PC-9 (cell line): ENCODE data around the gene C19orf25. TPM values are rescaled to one million over a fixed set of nuclear protein-coding genes. Genes with fewer than 3 reads are reported as not detected.

Experiments
- BruUV-seq: library from RNA; stranded (reverse); fragments of 400-500 nt; replicated peaks from 2 replicates; lab custom pipeline; 2021; lab: Mats Ljungman, UMichigan
- CTCF ChIA-PET: fragments of 300-600 bp; sonication (Branson Sonifier 250); formaldehyde crosslinking; loops from one replicate; lab custom pipeline; 2022; ENCODE audit warnings: antibody characterized with exemption; lab: Charles Lee
- POLR2A ChIA-PET: fragments of 300-600 bp; sonication (Branson Sonifier 250); formaldehyde crosslinking; loops from one replicate; lab custom pipeline; 2022; ENCODE audit warnings: antibody characterized with exemption; ENCODE audit not compliant: unreplicated experiment; lab: Charles Lee
- DNase-seq, 2 experiments: peaks; one replicate each; pipeline versions ENCODE4 v3.0.0 to v3.0.0-alpha.2; 2015 to 2022; ENCODE audit warnings: mixed read lengths in 1 of 2
- H2AFZ ChIP-seq: fragments of 200-600 bp; sonication (generic); 2 replicates; pipeline ENCODE4 v1.8.1; 2017; ENCODE audit warnings: antibody characterized with exemption
- H3F3A ChIP-seq: fragments of 200-600 bp; sonication (generic); 2 replicates; pipeline ENCODE4 v1.8.1; 2017; ENCODE audit warnings: antibody characterized with exemption, mild to moderate bottlenecking, low read depth; ENCODE audit not compliant: insufficient read depth
- H3K27ac ChIP-seq: fragments of 200-600 bp; sonication (generic); 2 replicates; pipeline ENCODE4 v1.6.1; 2016; ENCODE audit warnings: mixed run types
- H3K27me3 ChIP-seq: fragments of 200-600 bp; sonication (generic); 2 replicates; pipeline ENCODE4 v1.6.1; 2016; ENCODE audit warnings: low read depth, mixed run types; ENCODE audit not compliant: insufficient read depth
- H3K36me3 ChIP-seq: fragments of 200-600 bp; sonication (generic); 2 replicates; pipeline ENCODE4 v1.6.1; 2016; ENCODE audit warnings: low read depth, mixed run types
- H3K4me1 ChIP-seq: fragments of 200-600 bp; sonication (generic); replicated peaks from 2 replicates; pipeline ENCODE4 v1.6.1; 2016; ENCODE audit warnings: mixed run types; ENCODE audit not compliant: insufficient read depth
- H3K4me2 ChIP-seq: fragments of 200-600 bp; sonication (generic); 2 replicates; pipeline ENCODE4 v1.6.1; 2017; ENCODE audit warnings: mixed run types
- H3K4me3 ChIP-seq: fragments of 200-600 bp; sonication (generic); 2 replicates; pipeline ENCODE4 v1.6.1; 2016; ENCODE audit warnings: mixed run types
- H3K79me2 ChIP-seq: fragments of 200-600 bp; sonication (generic); 2 replicates; pipeline ENCODE4 v1.6.1; 2017; ENCODE audit warnings: low read depth, mixed run types
- H3K9me2 ChIP-seq: fragments of 200-600 bp; sonication (generic); 2 replicates; pipeline ENCODE4 v1.8.1; 2017; ENCODE audit warnings: mild to moderate bottlenecking; ENCODE audit not compliant: insufficient read depth
- H3K9me3 ChIP-seq: fragments of 200-600 bp; sonication (generic); 2 replicates; pipeline ENCODE4 v1.8.1; 2016; ENCODE audit warnings: low read depth; ENCODE audit not compliant: insufficient read depth
- H4K20me1 ChIP-seq: fragments of 200-600 bp; sonication (generic); 2 replicates; pipeline ENCODE4 v1.8.1; 2017; ENCODE audit not compliant: insufficient read depth
- CTCF ChIP-seq: fragments of 200-600 bp; sonication (generic); conservative IDR thresholded peaks from 2 replicates; pipeline ENCODE4 v1.6.1; 2017; ENCODE audit warnings: mixed run types, antibody characterized with exemption, mild to moderate bottlenecking, moderate library complexity
- EZH2 ChIP-seq: fragments of 200-600 bp; sonication (generic); IDR thresholded peaks from 2 replicates; pipeline ENCODE4 v1.8.0; 2017; ENCODE audit warnings: antibody characterized with exemption, low read depth
- intact Hi-C: fragments of 100-400 bp; cut with micrococcal nuclease; formaldehyde crosslinking; loops from one replicate; pipeline ENCODE4 v1.10.0; 2022; ENCODE audit not compliant: unreplicated experiment
- total RNA-seq: library from RNA; stranded (reverse); gene quantifications from 2 replicates; pipeline ENCODE4 v1.2.3, GENCODE V29; 2021

C19orf25 gene
- total RNA-seq, 1 experiment from 2014 or later, result 28.0 TPM

- Histone ChIP-seq H3K27ac (no peak overlapping the region), H3F3A (peaks cover 3% of the 10 kb centered on the region; the same call in 1 of the 2 replicates), H3K4me3 (no peak overlapping the region), H3K9me2 (no peaks in the 10 kb centered on the region), H3K9me3 (no peaks in the 10 kb centered on the region), H3K4me2 (no peak overlapping the region), H3K79me2 (no peaks in the 10 kb centered on the region), H3K27me3 (no peaks in the 10 kb centered on the region), H2AFZ (no peak overlapping the region), H4K20me1 (no peaks in the 10 kb centered on the region; the same call in none of the 2 replicates), H3K4me1 (no peaks in the 10 kb centered on the region), H3K36me3 (no peaks in the 10 kb centered on the region)
- TF ChIP-seq CTCF (no peak), EZH2 (no peak)
- intact Hi-C loops, result no loop called here
- BruUV-seq, result no TSS peak
- ChIA-PET CTCF (no interaction called here), POLR2A (no interaction called here)
- DNase-seq, result no peak
Observed at GRCh38 chr19:1427221-1427920, 51.6 kb downstream of the C19orf25 start.

- Histone ChIP-seq H3K9me3 (no peaks in the 10 kb centered on the region), H3K4me1 (no peaks in the 10 kb centered on the region), H3K4me3 (no peak overlapping the region), H3K9me2 (no peaks in the 10 kb centered on the region), H4K20me1 (no peaks in the 10 kb centered on the region; the same call in none of the 2 replicates), H3F3A (peaks cover 4% of the 10 kb centered on the region; the same call in 1 of the 2 replicates), H3K79me2 (no peaks in the 10 kb centered on the region), H3K27ac (no peak overlapping the region), H2AFZ (no peak overlapping the region), H3K4me2 (no peak overlapping the region), H3K36me3 (no peaks in the 10 kb centered on the region), H3K27me3 (no peaks in the 10 kb centered on the region)
- CTCF ChIA-PET, result no interaction called here
- POLR2A ChIA-PET, result interaction anchor here (0.6 kb wide), 1 partner anchor 10 kb away, joined by 18 read pairs; no protein-coding TSS in a partner anchor
- intact Hi-C loops, result no loop called here
- no peak for DNase-seq
- TF ChIP-seq CTCF, result no peak
- no peak for TF ChIP-seq EZH2
- no TSS peak for BruUV-seq
Observed at GRCh38 chr19:1426736-1427135, 52.3 kb downstream of the C19orf25 start.

- Histone ChIP-seq H3K4me2 (no peak overlapping the region), H3K36me3 (no peaks in the 10 kb centered on the region), H3K4me1 (no peaks in the 10 kb centered on the region), H3K79me2 (no peaks in the 10 kb centered on the region), H4K20me1 (no peaks in the 10 kb centered on the region; the same call in none of the 2 replicates), H3K27me3 (no peaks in the 10 kb centered on the region), H3F3A (peaks cover 4% of the 10 kb centered on the region; the same call in 1 of the 2 replicates), H2AFZ (no peak overlapping the region), H3K9me3 (no peaks in the 10 kb centered on the region), H3K9me2 (no peaks in the 10 kb centered on the region), H3K4me3 (no peak overlapping the region), H3K27ac (no peak overlapping the region)
- BruUV-seq, result no TSS peak
- intact Hi-C loops, result no loop called here
- ChIA-PET CTCF (no interaction called here), POLR2A (interaction anchor here (0.6 kb wide), 1 partner anchor 9 kb away, joined by 18 read pairs; no protein-coding TSS in a partner anchor)
- DNase-seq, result no peak
- TF ChIP-seq CTCF (no peak), EZH2 (no peak)
Observed at GRCh38 chr19:1425902-1426301, 53.1 kb downstream of the C19orf25 start.
